HEK293 (cell line): ENCODE results near the gene DDT.

Experiments
- CTCF ChIA-PET: fragments of 350-600 bp; formaldehyde crosslinking; extraction: SDS; loops from one replicate; lab custom pipeline; 2021; ENCODE audit warnings: antibody characterized with exemption; lab: Yijun Ruan, JAX
- POLR2A ChIA-PET: fragments of 300-600 bp; formaldehyde crosslinking; extraction: SDS; loops from one replicate; lab custom pipeline; 2020; ENCODE audit warnings: antibody characterized with exemption, inconsistent platforms; lab: Yijun Ruan, JAX
- H3K27ac ChIP-seq: fragments of 200-500 bp; sonication (Bioruptor generic); 2 replicates; pipeline ENCODE4 v1.5.1; 2014; ENCODE audit warnings: low read depth, low read length, control low read depth, inconsistent platforms; ENCODE audit errors: extremely low read depth
- H3K36me3 ChIP-seq, 2 experiments: fragments of 200-500 bp in 1 of 2; sonication (Bioruptor generic) in 1 of 2; 1 replicate in 1 of 2; 2 replicates in 1 of 2; pipeline ENCODE4 v1.5.1; 2014 to 2017; ENCODE audit warnings: inconsistent platforms in 2 of 2, low read length in 2 of 2; ENCODE audit not compliant: control insufficient read depth in 2 of 2, insufficient read depth in 1 of 2
- H3K4me1 ChIP-seq: fragments of 200-500 bp; sonication (Bioruptor generic); 2 replicates; pipeline ENCODE4 v1.5.1; 2014; ENCODE audit warnings: mild to moderate bottlenecking, low read length, inconsistent platforms; ENCODE audit not compliant: control insufficient read depth, insufficient read depth
- H3K4me3 ChIP-seq: 2 replicates; pipeline ENCODE4 v1.5.1; 2011; ENCODE audit warnings: low read depth, mild to moderate bottlenecking, control low read depth, low read length, moderate library complexity
- H3K9me3 ChIP-seq: fragments of 200-500 bp; sonication (Bioruptor generic); 2 replicates; pipeline ENCODE4 v1.5.1; 2014; ENCODE audit warnings: low read depth, low read length, inconsistent platforms; ENCODE audit not compliant: control insufficient read depth, insufficient read depth
- BCL6B ChIP-seq: fragments of 450-650 bp; formaldehyde crosslinking; IDR thresholded peaks from 2 replicates; pipeline ENCODE4 v1.5.1; 2017; ENCODE audit warnings: missing biosample characterization, missing genetic modification characterization
- GLIS2 ChIP-seq: fragments of 450-650 bp; formaldehyde crosslinking; IDR thresholded peaks from 2 replicates; pipeline ENCODE4 v1.5.1; 2016; ENCODE audit warnings: missing biosample characterization, missing genetic modification characterization
- KLF16 ChIP-seq: fragments of 450-650 bp; formaldehyde crosslinking; IDR thresholded peaks from 2 replicates; pipeline ENCODE4 v1.5.1; 2017; ENCODE audit warnings: missing biosample characterization, missing genetic modification characterization
- KLF7 ChIP-seq: fragments of 450-650 bp; formaldehyde crosslinking; IDR thresholded peaks from 2 replicates; pipeline ENCODE4 v1.5.1; 2016; ENCODE audit warnings: missing biosample characterization, missing genetic modification characterization, borderline replicate concordance
- PRDM2 ChIP-seq: fragments of 450-650 bp; formaldehyde crosslinking; IDR thresholded peaks from 2 replicates; pipeline ENCODE4 v1.5.1; 2016; ENCODE audit warnings: missing biosample characterization, missing genetic modification characterization, borderline replicate concordance
- SALL2 ChIP-seq: fragments of 450-650 bp; formaldehyde crosslinking; IDR thresholded peaks from 2 replicates; pipeline ENCODE4 v1.5.0; 2017; ENCODE audit warnings: missing biosample characterization, mild to moderate bottlenecking, missing genetic modification characterization, borderline replicate concordance
- SCRT2 ChIP-seq: fragments of 450-650 bp; formaldehyde crosslinking; IDR thresholded peaks from 2 replicates; pipeline ENCODE4 v1.5.1; 2016; ENCODE audit warnings: missing biosample characterization, missing genetic modification characterization
- ZNF148 ChIP-seq: fragments of 450-650 bp; formaldehyde crosslinking; IDR thresholded peaks from 2 replicates; pipeline ENCODE4 v1.5.0; 2017; ENCODE audit warnings: missing biosample characterization, missing genetic modification characterization, borderline replicate concordance
- ZNF155 ChIP-seq: fragments of 450-650 bp; formaldehyde crosslinking; IDR thresholded peaks from 2 replicates; pipeline ENCODE4 v1.5.1; 2016; ENCODE audit warnings: missing biosample characterization, missing genetic modification characterization
- ZNF18 ChIP-seq: fragments of 450-650 bp; formaldehyde crosslinking; IDR thresholded peaks from 2 replicates; pipeline ENCODE4 v1.5.1; 2016; ENCODE audit warnings: missing biosample characterization, missing genetic modification characterization
- ZNF214 ChIP-seq: fragments of 450-650 bp; formaldehyde crosslinking; IDR thresholded peaks from 2 replicates; pipeline ENCODE4 v1.5.1; 2017; ENCODE audit warnings: missing biosample characterization, mild to moderate bottlenecking, missing genetic modification characterization, borderline replicate concordance
- ZNF24 ChIP-seq: fragments of 450-650 bp; formaldehyde crosslinking; IDR thresholded peaks from 2 replicates; pipeline ENCODE4 v1.5.1; 2016; ENCODE audit warnings: missing biosample characterization, missing genetic modification characterization
- ZNF311 ChIP-seq: fragments of 450-650 bp; formaldehyde crosslinking; IDR thresholded peaks from 2 replicates; pipeline ENCODE4 v1.5.1; 2017; ENCODE audit warnings: missing biosample characterization, missing genetic modification characterization, borderline replicate concordance
- ZNF449 ChIP-seq: fragments of 450-650 bp; formaldehyde crosslinking; IDR thresholded peaks from 2 replicates; pipeline ENCODE4 v1.5.1; 2017; ENCODE audit warnings: missing biosample characterization, mild to moderate bottlenecking, missing genetic modification characterization, moderate library complexity
- ZNF473 ChIP-seq: fragments of 450-650 bp; formaldehyde crosslinking; IDR thresholded peaks from 2 replicates; pipeline ENCODE4 v1.5.1; 2017; ENCODE audit warnings: missing biosample characterization, missing genetic modification characterization
- ZNF624 ChIP-seq: fragments of 450-650 bp; formaldehyde crosslinking; IDR thresholded peaks from 2 replicates; pipeline ENCODE4 v1.5.1; 2017; ENCODE audit warnings: missing biosample characterization, missing genetic modification characterization
- ZNF701 ChIP-seq: fragments of 450-650 bp; formaldehyde crosslinking; IDR thresholded peaks from 2 replicates; pipeline ENCODE4 v1.5.1; 2016; ENCODE audit warnings: missing biosample characterization, missing genetic modification characterization
- ZNF843 ChIP-seq: fragments of 450-650 bp; formaldehyde crosslinking; IDR thresholded peaks from 2 replicates; pipeline ENCODE4 v1.5.1; 2016; ENCODE audit warnings: missing biosample characterization, missing genetic modification characterization
- ZSCAN23 ChIP-seq: fragments of 450-650 bp; formaldehyde crosslinking; IDR thresholded peaks from 2 replicates; pipeline ENCODE4 v1.5.1; 2016; ENCODE audit warnings: missing biosample characterization, missing genetic modification characterization

Gene DDT

GRCh38 chr22:23970201-23970641, 4.0 kb downstream of the DDT start (continued):
- TF ChIP-seq ZNF18 (tag by site-specific recombination) (peak; percentile 100), ZNF311 (tag by site-specific recombination) (0 out of 2 replicates have a peak, but pooled peaks have one; percentile 16), ZNF148 (0 out of 2 replicates have a peak, but pooled peaks have one; percentile 58), ZNF24 (tag by site-specific recombination) (no peak), KLF7 (tag by site-specific recombination) (0 out of 2 replicates have a peak, but pooled peaks have one; percentile 56), KLF16 (tag by site-specific recombination) (peak; percentile 73; the same call in 1 of the 2 replicates), ZSCAN23 (no peak), ZNF155 (tag by site-specific recombination) (0 out of 2 replicates have a peak, but pooled peaks have one; percentile 12), ZNF449 (no peak)

- H3K36me3 ChIP-seq = peaks cover 0 to 33% of the 10 kb centered on the region in 2 experiments; a peak in 2 of 3 replicates
- H3K9me3 ChIP-seq = no peaks in the 10 kb centered on the region
- ChIA-PET POLR2A (no interaction called here), CTCF (no interaction called here)
- H3K4me3 ChIP-seq = no peak overlapping the region
- H3K4me1 ChIP-seq = no peaks in the 10 kb centered on the region
- 0 out of 2 replicates have a peak overlapping the region, but pooled peaks have one; percentile 34 for H3K27ac ChIP-seq
- TF ChIP-seq PRDM2 (tag by site-specific recombination) (no peak), BCL6B (tag by site-specific recombination) (no peak), SCRT2 (tag by site-specific recombination) (peak; percentile 48; the same call in 1 of the 2 replicates), ZNF214 (no peak), GLIS2 (tag by site-specific recombination) (0 out of 2 replicates have a peak, but pooled peaks have one; percentile 9), ZNF701 (tag by site-specific recombination) (no peak), ZNF148 (no peak), ZNF624 (tag by site-specific recombination) (no peak), ZNF473 (tag by site-specific recombination) (no peak), SALL2 (no peak), ZNF843 (no peak)
Observed at GRCh38 chr22:23969071-23969470, 5.2 kb downstream of the DDT start.
